Natural killer cell (primary cell): ENCODE data around the gene KCNK6. TPM values are rescaled to one million over a fixed set of nuclear protein-coding genes. Genes with fewer than 3 reads are reported as not detected.

Experiments
- ATAC-seq, 3 donors: fragments of 150-1000 bp in 2 of 3; fragments of 200-7000 bp in 1 of 3; cut with Tn5 transposase; 1 replicate in 1 of 3; 2 replicates in 2 of 3; pipeline ENCODE4 v1.10.0; 2021; ENCODE audit warnings: mild to moderate bottlenecking in 2 of 3, moderate library complexity in 2 of 3
- DNase-seq, 2 donors: peaks; one replicate each; pipeline versions ENCODE4 v3.0.0 to v3.0.0-alpha.2; 2013 to 2021; ENCODE audit warnings: mixed read lengths in 1 of 2
- H3K27ac ChIP-seq: one replicate; pipeline ENCODE4 v1.5.1; 2013; ENCODE audit warnings: mild to moderate bottlenecking, low read length
- H3K27me3 ChIP-seq: one replicate; pipeline ENCODE4 v1.6.1; 2013; ENCODE audit warnings: low read length; ENCODE audit not compliant: control insufficient read depth, insufficient read depth
- H3K36me3 ChIP-seq: one replicate; pipeline ENCODE4 v1.6.1; 2013; ENCODE audit warnings: low read length; ENCODE audit not compliant: control insufficient read depth, insufficient read depth
- H3K4me1 ChIP-seq: one replicate; pipeline ENCODE4 v1.6.1; 2013; ENCODE audit warnings: low read length; ENCODE audit not compliant: control insufficient read depth, insufficient read depth
- H3K4me3 ChIP-seq: one replicate; pipeline ENCODE4 v1.5.1; 2013; ENCODE audit warnings: low read length
- H3K9me3 ChIP-seq: one replicate; pipeline ENCODE4 v1.6.1; 2013; ENCODE audit warnings: low read length; ENCODE audit not compliant: control insufficient read depth, insufficient read depth
- H3K27ac Mint-ChIP-seq, 2 donors: one replicate each; pipeline ENCODE4 v1.8.0; 2022; ENCODE audit warnings: mild to moderate bottlenecking in 2 of 2, mixed read lengths in 2 of 2, moderate library complexity in 1 of 2
- H3K27me3 Mint-ChIP-seq, 2 donors: one replicate each; pipeline ENCODE4 v1.8.0; 2022; ENCODE audit warnings: low read depth in 2 of 2, mixed read lengths in 2 of 2
- H3K36me3 Mint-ChIP-seq: one replicate; pipeline ENCODE4 v1.8.0; 2022; ENCODE audit warnings: mixed read lengths
- H3K4me1 Mint-ChIP-seq, 2 donors: one replicate each; pipeline ENCODE4 v1.8.0; 2022; ENCODE audit warnings: mixed read lengths in 2 of 2
- H3K4me3 Mint-ChIP-seq: one replicate; pipeline ENCODE4 v1.8.0; 2022; ENCODE audit warnings: mild to moderate bottlenecking, moderate library complexity, mixed read lengths
- H3K9me3 Mint-ChIP-seq, 2 donors: one replicate each; pipeline ENCODE4 v1.8.0; 2022; ENCODE audit warnings: mixed read lengths in 2 of 2
- CTCF ChIP-seq: fragments of 200-600 bp; IDR thresholded peaks from one replicate; pipeline ENCODE4 v1.8.0; 2022; ENCODE audit warnings: antibody characterized with exemption
- WGBS: methylation state at CpG from one replicate; pipeline ENCODE4 v1.1.7; 2013; ENCODE audit warnings: missing lambda C conversion rate; ENCODE audit not compliant: insufficient coverage; 5-methylcytosine and 5-hydroxymethylcytosine counted together
- intact Hi-C: fragments of 100-400 bp; cut with micrococcal nuclease; formaldehyde crosslinking; loops from one replicate; pipeline ENCODE4 v1.14.2; 2022
- total RNA-seq, 4 donors: library from RNA; stranded (reverse); fragments of 120-200 nt in 1 of 4; gene quantifications; one replicate each; pipeline versions ENCODE4 v1.2.3 to v1.2.4, GENCODE V29; 2013 to 2022

The KCNK6 gene
- total RNA-seq, 3 donors from 2014 or later (not counting 1 experiment from before 2014, with no cell fraction given): 2.1 to 6.2 (median 2.5) TPM

GRCh38 chr19:38308926-38309614 lies 10.6 kb upstream of the KCNK6 start:
- Mint-ChIP-seq H3K9me3 (no peaks in the 10 kb centered on the region), H3K36me3 (no peaks in the 10 kb centered on the region)

GRCh38 chr19:38309615-38310278 lies 9.9 kb upstream of the KCNK6 start:
- Histone ChIP-seq H3K4me1 (peaks cover 2% of the 10 kb centered on the region), H3K36me3 (peaks cover 19% of the 10 kb centered on the region), H3K4me3 (no peak overlapping the region), H3K9me3 (no peaks in the 10 kb centered on the region), H3K27ac (no peak overlapping the region), H3K27me3 (no peaks in the 10 kb centered on the region)
- intact Hi-C loops: loop anchor here (10.0 kb wide), 1 partner anchor 1095 kb away; the partner anchor contains the start of genes ZNF383 and ZNF585B
- H3K36me3 Mint-ChIP-seq: no peaks in the 10 kb centered on the region
- DNase-seq (no peak), ATAC-seq (no peak)
- no peak overlapping the region for H3K4me3 Mint-ChIP-seq
- H3K27me3 Mint-ChIP-seq: no peaks in the 10 kb centered on the region
- H3K4me1 Mint-ChIP-seq: peaks cover 0 to 16% of the 10 kb centered on the region in 2 donors
- no peak for TF ChIP-seq CTCF
- 93% methylated on average over 3 of the region's 3 CpGs for WGBS
- no peak overlapping the region for H3K27ac Mint-ChIP-seq
- H3K9me3 Mint-ChIP-seq: no peaks in the 10 kb centered on the region

More at GRCh38 chr19:38308926-38309614, 10.6 kb upstream of the KCNK6 start:
- H3K4me3 Mint-ChIP-seq: no peak overlapping the region
- H3K4me1 Mint-ChIP-seq: peaks cover 0 to 16% of the 10 kb centered on the region in 2 donors
- no peaks in the 10 kb centered on the region for H3K27me3 Mint-ChIP-seq
- no peak overlapping the region for H3K27ac Mint-ChIP-seq
- intact Hi-C loops: no loop called here
- Histone ChIP-seq H3K4me3 (no peak overlapping the region), H3K27me3 (no peaks in the 10 kb centered on the region), H3K9me3 (no peaks in the 10 kb centered on the region), H3K27ac (no peak overlapping the region), H3K36me3 (peaks cover 19% of the 10 kb centered on the region), H3K4me1 (peaks cover 5% of the 10 kb centered on the region)
- ATAC-seq (no peak), DNase-seq (no peak)
- no peak for TF ChIP-seq CTCF
- 97% methylated on average over 21 of the region's 24 CpGs for WGBS

GRCh38 chr19:38310279-38310670 lies 9.4 kb upstream of the KCNK6 start:
- intact Hi-C loops: loop anchor here (10.0 kb wide), 1 partner anchor 1095 kb away; the partner anchor contains the start of genes ZNF383 and ZNF585B
- DNase-seq (no peak), ATAC-seq (no peak)
- Mint-ChIP-seq H3K36me3 (no peaks in the 10 kb centered on the region), H3K27me3 (no peaks in the 10 kb centered on the region), H3K9me3 (no peaks in the 10 kb centered on the region), H3K4me1 (peaks cover 0 to 16% of the 10 kb centered on the region in 2 donors), H3K4me3 (no peak overlapping the region), H3K27ac (no peak overlapping the region)
- TF ChIP-seq CTCF: no peak
- H3K27me3 ChIP-seq: no peaks in the 10 kb centered on the region
- peaks cover 7% of the 10 kb centered on the region for H3K4me1 ChIP-seq
- no peak overlapping the region for H3K4me3 ChIP-seq
- H3K27ac ChIP-seq: no peak overlapping the region
- 100% methylated on average over 2 of the region's 2 CpGs for WGBS
- peaks cover 18% of the 10 kb centered on the region for H3K36me3 ChIP-seq
- no peaks in the 10 kb centered on the region for H3K9me3 ChIP-seq
